ENCODE data around the gene THSD1.
"Not testable (repeated sequence)": the region's sequence is repeated elsewhere in the genome, so short reads cannot be mapped to it uniquely, and the experiment has no call there.

Gene THSD1

GRCh38 chr13:52348983-52349780, 56.8 kb downstream of the THSD1 start:
- DNase-seq: no peak

GRCh38 chr13:52348071-52348470, 57.9 kb downstream of the THSD1 start:
- DNase-seq: no peak

DNA sequence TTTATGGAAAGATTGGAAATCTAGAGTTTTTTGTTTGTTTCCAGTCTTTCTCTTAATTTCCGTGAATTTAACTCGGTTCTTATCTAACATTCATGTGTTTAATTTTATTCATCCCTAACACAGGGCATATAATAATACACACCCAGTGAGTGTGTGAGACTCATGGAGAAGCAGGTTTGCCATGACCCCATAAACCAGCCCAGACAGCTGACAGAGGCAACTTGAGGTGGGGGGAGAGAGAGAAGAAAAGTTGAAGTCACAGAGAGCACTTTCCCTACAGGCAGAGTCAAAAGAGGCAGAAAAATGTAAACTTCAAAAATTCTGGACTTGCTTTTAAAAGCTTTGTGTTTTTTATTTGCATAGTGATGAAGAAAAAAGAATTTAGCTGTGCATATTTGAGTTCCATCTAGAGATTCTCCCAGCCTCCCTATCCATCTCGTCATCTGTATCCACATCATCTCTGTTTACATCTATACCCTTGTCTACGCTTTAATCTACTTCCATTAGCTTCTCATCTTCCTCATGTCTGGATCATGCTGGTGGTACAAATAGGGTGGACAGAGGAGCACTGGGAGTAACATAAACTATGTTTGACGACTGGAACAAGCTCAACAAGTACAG, 60.2 kb downstream of the THSD1 start:
- DNase-seq: no peak

GRCh38 chr13:52345048-52345447, 60.9 kb downstream of the THSD1 start:
- DNase-seq: no peak

DNA sequence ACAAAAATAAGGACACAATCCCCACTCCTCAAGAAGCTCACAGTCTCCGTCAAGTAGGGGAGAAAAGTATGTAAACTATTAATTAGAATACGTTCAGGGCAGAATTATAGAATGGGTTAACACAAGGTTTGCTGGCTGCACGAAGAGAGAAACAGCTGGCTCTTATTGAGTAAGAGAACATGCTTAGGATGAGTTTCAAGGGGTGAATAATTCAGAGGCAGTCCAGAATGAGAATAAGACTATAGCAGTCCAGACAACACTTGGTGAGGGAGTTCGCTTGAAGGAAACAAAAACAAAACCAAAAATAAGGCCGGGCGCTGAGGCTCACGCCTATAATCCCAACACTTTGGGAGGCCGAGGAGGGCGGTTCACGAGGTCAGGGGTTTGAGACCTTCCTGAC, 61.9 kb downstream of the THSD1 start:
- DNase-seq: no peak

- not testable (repeated sequence) for DNase-seq
Measured at GRCh38 chr13:52342203-52342602, 63.8 kb downstream of the THSD1 start.

DNA sequence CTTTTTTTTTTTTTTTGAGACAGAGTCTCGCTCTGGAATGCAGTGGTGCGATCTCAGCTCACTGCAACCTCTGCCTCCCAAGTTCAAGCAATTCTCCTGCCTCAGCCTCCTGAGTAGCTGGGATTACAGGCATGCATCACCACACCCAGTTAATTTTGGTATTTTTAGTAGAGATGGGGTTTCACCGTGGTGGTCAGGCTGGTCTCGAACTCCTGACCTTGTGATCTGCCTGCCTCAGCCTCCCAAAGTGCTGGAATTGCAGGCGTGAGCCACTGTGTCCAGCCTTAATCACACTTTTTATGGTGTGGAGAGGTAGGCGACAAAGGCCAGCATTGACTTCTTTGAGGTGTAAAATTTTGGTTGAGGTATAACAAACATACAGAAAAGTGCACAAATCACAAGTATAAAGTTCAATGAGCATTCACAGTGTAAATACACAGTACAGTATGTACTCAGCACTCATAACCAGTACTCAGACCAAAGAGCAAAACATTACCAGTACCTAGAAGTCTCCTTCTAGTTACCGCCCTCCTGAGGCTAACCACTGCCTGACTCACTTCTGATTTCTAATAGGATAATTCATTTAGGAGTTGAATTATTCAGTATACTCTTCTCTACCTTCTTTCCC, 68.0 kb downstream of the THSD1 start:
- DNase-seq: not testable (repeated sequence)

GRCh38 chr13:52334107-52334506, 71.9 kb downstream of the THSD1 start:
- not testable (repeated sequence) for DNase-seq

DNA sequence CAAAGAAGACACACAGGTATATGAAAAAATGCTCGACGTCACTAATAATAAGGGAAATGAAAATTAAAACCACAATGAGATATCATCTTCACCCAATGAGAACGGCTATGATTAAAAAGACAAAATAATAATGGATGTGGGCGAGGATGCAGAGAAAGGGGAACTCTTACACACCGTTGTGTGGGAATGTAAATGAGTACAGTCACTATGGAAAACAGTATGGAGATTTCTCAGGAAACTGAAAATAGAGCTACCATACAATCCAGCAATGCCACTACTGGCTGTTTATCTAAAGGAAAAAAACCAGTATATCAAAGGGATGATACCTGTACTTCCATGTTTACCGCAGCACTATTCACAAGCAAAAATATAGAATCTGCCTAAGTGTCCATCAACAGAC, 74.1 kb downstream of the THSD1 start:
- DNase-seq: not testable (repeated sequence)
